GM12891 (cell line): ENCODE measurements around the gene RSAD2.

Experiments
- POLR2AphosphoS5 ChIP-seq: IDR thresholded peaks from 2 replicates; pipeline ENCODE4 v1.6.1; 2011; ENCODE audit warnings: low read depth, low read length, control low read depth
- TAF1 ChIP-seq: IDR thresholded peaks from 2 replicates; pipeline ENCODE4 v1.6.1; 2011; ENCODE audit warnings: low read depth, low read length, control low read depth

DNA sequence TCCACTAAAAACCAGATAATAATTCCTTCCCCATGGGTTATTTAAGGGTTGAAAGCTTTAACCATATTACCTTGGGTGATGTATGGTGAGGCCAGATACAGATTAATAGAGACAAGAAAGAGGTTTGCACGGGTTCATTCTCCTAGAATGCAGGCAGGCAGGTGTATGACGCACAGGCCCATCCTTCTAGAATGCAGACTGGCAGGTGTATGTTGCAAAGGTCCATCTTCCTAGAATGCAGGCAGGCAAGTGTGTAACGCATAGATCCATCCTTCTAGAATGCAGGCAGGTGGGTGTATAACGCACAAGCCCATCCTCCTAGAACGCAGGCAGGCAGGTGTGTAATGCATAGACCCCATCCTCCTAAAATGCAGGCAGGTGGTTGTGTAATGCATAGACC lies 3.9 kb downstream of the RSAD2 start:
- TF ChIP-seq TAF1 (no peak), POLR2AphosphoS5 (no peak)
